Stromal cell of bone marrow (primary cell): ENCODE results near the gene TOP1.

Source experiments
- DNase-seq: peaks from one replicate; pipeline ENCODE4 v3.0.0-alpha.2; 2012; ENCODE audit warnings: low read depth

TOP1 gene

GRCh38 chr20:41038149-41038877 is 9.7 kb downstream of the TOP1 start:
- DNase-seq: no peak

DNA sequence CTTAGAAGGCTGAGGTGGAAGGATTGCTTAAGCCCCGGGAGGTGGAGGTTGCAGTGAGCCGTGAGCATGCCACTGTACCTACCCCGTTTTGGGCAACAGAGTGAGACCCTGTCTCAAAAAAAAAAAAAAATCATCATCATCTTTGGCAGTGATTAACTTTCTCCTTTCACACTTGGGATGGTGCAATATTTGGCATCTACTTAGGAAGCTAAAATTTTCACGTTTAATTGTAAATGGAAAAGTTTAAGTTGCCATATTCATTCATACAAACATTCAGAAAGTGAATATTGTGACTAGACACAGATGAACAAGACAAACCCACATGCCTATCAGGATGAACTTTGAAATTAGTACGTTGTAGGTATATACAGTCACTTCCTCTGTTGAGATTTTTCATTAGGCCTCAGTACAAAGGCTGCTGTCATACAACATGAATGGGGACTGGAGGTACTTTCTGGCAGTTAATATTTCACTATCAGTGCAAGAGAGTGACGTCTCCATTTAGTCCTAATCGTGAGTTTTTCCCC is 10.3 kb downstream of the TOP1 start:
- DNase-seq: no peak

DNA sequence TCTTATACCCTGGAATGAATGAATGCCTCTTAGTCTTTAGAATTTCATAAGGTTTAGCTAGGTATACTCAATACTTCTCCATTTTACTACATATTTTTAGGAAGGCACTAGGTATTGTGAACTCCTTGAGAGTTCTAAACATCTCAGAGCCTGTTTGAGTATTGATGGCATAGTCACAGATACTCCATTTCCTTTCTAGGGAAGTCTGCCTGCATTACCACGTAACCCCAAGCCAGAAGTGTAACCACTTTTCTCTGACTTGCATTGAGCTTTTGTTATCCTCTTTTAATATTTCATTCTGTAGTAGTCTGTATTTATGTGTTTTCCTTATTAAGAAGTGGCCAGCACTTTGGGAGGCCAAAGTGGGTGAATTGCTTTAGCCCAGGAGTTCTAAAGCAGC is 12.2 kb downstream of the TOP1 start:
- no peak for DNase-seq

- no peak for DNase-seq
Measured at GRCh38 chr20:41041693-41042092, 13.1 kb downstream of the TOP1 start.

DNA sequence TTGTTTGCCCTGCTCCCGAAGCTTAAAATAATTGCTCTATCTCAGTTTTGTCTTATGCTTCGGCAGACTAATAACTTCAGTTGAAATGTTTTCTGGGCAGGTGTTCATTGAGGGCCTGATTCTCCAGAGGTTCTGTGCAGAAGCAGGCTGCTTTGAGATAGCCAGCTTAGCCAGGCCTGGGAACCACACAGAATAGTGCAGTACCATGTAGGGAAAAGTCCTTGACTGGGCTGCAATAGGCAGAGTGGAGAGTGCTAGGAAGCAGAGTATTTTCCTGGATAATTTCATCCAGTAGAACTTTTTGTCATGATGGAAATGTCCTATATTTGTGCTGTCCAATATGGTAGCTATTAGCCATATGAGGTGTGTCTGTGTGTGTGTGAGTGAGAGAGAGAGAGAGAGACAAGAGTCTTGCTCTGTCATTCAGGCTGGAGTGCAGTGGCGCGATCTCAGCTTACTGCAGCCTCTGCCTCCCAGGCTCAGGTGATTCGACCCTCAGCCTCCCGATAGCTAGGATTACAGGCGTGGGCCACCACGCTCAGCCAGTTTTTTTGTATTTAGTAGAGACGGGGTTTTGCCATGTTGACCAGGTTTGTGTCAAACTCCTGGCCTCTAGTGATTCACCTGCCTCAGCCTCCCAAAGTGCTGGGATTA is 15.9 kb downstream of the TOP1 start:
- no peak for DNase-seq

GRCh38 chr20:41045671-41046070 is 17.0 kb downstream of the TOP1 start:
- no peak for DNase-seq

DNA sequence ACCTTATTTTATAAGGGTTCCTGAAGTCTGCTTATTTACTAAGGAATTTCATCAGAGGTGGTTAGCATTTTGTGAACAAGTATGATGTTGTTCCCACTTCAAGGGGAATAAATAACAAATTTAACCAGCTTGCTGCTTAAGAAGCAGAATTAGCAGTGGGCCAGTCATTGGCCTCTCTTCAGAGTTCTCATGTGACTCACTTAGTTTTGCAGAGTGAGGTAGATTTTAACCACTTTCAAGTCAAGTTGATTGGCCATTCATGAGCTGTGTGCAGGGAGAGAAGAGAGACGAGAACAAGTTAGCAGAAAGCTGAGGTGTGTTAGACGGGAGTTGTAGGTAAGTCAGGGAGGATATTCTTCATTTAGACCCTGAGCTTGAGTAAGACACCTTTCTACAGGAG is 18.1 kb downstream of the TOP1 start:
- DNase-seq: no peak

- DNase-seq: no peak
Measured at GRCh38 chr20:41047279-41047974, 18.8 kb downstream of the TOP1 start.

- peak; percentile 31 for DNase-seq
Measured at GRCh38 chr20:41047975-41048305, 19.3 kb downstream of the TOP1 start.

GRCh38 chr20:41048461-41049301 is 20.1 kb downstream of the TOP1 start:
- DNase-seq: no peak

GRCh38 chr20:41049451-41049850 is 20.8 kb downstream of the TOP1 start:
- DNase-seq: no peak

- DNase-seq: no peak
Measured at GRCh38 chr20:41050361-41051008, 21.9 kb downstream of the TOP1 start.

- DNase-seq: no peak
Measured at GRCh38 chr20:41051009-41051825, 22.6 kb downstream of the TOP1 start.

DNA sequence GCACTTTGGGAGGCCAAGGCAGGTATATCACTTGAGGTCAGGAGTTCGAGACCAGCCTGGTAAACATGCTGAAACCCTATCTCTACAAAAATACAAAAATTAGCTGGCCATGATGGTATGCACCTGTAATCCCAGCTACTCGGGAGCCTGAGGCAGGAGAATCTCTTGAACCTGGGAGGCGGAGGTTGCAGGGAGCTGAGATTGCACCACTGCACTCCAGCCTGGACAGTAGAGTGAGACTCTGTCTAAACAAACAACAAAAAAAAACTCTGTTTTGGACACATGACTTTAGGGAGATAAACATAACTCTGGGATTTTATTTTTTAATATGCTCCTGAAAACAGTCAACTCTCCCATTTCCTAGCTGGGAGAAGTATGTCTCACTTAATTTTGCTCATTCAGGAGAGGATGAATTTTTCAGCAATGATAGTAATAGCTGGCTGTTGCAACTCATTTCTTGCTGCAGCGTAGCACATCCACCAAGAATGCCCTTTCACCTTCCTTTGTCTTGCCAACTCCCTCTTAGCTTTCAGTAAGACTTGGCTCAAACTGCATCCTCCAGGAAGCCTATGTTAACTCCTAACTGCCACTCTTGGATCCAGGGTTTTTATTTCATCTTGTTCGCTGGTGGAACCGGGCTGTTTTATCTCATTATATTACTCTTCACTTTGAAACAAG is 24.3 kb downstream of the TOP1 start:
- DNase-seq: peak; percentile 74

- DNase-seq: no peak
Measured at GRCh38 chr20:41054070-41054846, 25.6 kb downstream of the TOP1 start.

GRCh38 chr20:41054847-41055230 is 26.2 kb downstream of the TOP1 start:
- DNase-seq: no peak

GRCh38 chr20:41055679-41056078 is 27.1 kb downstream of the TOP1 start:
- no peak for DNase-seq

DNA sequence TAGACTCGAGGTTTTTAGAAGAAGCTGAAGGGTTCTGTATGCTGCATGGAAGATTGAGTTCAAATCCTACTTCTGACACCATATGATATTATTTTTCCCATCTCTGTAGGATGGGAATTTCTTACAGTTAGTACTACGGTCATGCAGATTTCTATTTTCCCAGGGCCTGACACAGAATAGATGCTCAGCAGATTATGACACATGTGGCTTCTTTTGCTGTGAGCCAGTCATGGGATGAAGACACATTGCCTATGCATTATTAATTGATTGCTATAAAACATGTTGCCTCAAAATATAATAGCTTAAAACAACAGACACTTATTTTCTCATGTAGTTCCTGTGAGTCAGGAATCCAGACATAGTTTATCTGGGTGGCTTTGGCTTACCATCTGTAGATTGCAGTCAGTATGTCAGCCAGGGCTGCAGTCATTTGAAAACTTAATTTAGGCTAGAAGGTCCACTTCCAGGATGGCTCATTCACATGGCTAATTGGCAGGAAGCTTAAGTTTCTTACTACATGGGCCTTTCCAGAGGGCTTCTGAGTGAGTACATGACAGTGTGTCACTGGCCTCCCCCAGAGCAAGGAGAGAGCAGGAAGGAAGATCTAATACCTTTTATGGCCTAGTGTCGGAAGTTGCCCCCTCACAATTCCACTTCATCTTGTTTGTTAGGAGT is 29.5 kb downstream of the TOP1 start:
- DNase-seq: peak; percentile 71
